T-helper 9 cell (primary cell): ENCODE data around the gene EBI3.
A peak's percentile ranks its signal among the peaks of the same experiment; 100 is the strongest.
"Not testable (repeated sequence)": the region's sequence is repeated elsewhere in the genome, so short reads cannot be mapped to it uniquely, and the experiment has no call there.

ENCODE experiments used
- DNase-seq: peaks from one replicate; pipeline ENCODE4 v3.0.0-alpha.2; 2020
- total RNA-seq, 2 donors: gene quantifications; one replicate each; lab custom pipeline; 2026; lab: John Stamatoyannopoulos, UW

The EBI3 gene
- 0 to 0.28 reads per million in 2 donors for total RNA-seq

DNA sequence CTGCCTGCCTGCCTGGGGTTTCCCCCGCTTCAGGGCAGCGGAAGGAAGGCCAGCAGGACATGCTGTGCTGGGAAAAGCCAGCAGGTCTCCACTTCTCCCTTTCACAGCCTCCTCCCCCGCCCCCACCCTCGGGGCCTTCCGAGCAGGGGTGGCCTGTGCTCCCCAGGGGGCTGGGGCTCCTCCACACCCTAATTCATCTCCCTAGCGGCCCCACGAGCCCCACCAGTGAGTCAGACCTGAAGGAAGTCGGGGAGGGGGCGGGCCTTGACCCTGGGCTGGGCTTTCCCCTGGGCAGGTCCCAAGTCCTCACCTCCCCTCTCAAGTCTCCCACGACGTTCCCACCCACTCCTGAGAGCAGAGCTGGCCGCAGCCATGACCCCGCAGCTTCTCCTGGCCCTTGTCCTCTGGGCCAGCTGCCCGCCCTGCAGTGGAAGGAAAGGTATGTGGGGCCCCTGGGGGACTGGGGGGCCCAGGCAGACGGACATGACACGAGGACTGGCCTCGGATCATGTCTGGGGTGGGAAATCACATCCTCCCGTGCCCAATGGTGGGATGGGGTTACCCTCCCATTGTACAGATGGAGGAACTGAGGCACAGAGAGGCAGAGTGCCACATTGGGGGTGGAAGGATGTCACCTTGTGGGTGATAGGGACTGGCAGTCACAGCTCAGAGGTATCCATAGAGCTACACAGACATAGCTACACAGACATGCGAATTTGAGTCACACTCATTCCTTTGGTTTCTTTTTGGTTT is at the start of gene EBI3:
Gene EBI3, plus strand, starts transcription at position 345 of the 753 bp plus-strand sequence. Its CDS starts 28 bp downstream, at position 373.
- DNase-seq = no peak

DNA sequence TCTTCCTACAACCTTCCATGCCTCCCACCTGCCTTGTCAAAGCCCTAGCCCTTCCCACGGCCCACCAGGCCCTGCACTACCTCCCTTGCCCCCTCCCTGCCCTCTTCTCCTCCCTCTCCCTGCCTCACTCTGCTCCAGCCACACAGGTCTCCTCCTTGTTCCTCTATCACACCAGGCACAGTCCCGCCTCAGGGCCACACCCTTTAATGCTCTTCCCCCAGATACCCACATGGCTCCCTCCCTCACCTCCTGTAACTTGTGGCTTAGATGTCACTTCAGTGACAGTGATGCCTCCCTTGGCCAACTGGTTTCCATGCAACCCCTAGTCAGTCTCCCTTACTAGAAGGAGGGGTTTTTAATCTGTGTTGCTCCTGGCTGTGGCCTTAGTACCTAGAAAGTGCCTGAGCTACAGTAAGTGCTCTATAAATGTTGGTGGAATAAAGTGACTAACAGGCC is 48.2 kb upstream of the EBI3 start:
- DNase-seq = no peak

DNA sequence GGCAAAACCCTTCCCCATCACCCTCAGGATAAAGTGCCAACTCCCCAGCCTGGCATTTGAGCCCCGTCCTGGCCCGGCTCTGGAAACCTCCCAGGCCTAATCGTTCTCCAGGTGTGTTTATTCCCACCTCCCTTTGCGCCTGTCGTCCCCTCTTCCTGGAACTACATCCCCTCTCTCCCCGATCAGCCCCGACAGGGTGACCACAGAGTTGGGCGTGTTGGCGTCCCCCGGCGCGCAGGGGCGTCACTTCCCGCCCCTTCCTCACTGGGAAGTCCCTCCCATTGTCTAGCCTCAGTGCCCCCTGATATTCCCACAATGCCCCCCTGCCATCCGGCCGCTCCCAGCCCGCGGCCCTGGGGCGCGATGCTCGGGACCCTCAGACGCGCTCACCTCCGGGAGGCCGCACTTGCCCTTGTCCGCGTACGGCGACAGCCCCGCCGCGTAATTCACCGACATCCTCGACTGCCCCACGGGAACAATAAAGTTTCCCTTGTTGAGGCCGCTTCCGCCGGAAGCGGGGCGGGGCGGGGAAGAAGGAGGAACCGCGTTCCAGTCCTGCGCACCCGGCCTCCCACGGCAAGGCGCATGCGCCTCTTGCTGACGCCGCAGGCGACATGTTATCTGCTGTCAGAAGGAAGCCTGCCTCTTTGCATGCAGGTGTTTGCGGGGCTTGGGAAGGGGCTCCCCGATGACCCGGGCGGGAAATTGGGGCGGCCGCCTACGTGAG is 47.1 kb upstream of the EBI3 start, which contains the start of the genes ANKRD24 and SIRT6:
Gene ANKRD24, plus strand, starts transcription at position 606 of the 727 bp plus-strand sequence. CDS start 3,737 bp downstream, outside the sequence.
Gene SIRT6, minus strand, starts transcription at position 480 of the 727 bp plus-strand sequence. Its CDS starts 24 bp downstream, at position 456.
- peak; percentile 91 for DNase-seq

DNA sequence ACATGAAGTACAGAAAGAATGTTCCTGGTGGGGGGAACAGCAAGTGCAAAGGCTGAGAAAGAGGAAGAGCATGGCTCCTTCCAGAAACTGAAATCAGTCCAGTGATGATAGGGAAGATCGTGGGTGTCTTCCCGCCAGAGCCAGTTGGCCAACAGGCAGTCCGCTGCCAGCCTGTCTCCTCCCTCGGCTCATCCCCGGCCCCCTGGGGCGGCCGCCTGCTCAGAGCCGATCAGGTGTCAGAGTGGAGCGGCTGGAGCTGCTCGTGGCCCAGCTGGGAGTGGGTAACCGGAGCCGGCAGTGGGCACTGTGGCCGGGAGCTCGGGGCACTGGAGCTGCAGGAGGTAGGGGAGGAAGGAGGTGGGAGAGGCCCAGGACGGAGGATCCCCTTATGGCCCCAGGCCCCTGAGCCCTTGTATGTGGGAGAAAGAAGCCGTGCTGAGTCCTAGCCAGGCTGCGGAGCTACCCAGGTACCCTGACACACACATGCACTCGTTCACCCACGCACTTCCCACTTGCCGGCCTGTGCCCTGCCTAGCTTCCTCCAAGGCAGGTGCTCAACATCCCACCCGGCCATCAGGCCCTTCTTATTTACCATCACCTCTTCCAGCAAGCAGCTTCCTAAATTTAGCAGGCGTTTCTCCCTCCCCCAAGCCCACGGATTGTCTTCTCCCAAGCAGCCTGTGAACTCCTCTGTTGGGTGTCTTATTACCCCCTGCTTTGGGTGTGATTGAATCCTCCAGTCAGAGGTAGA is 45.2 kb upstream of the EBI3 start:
- no peak for DNase-seq

DNA sequence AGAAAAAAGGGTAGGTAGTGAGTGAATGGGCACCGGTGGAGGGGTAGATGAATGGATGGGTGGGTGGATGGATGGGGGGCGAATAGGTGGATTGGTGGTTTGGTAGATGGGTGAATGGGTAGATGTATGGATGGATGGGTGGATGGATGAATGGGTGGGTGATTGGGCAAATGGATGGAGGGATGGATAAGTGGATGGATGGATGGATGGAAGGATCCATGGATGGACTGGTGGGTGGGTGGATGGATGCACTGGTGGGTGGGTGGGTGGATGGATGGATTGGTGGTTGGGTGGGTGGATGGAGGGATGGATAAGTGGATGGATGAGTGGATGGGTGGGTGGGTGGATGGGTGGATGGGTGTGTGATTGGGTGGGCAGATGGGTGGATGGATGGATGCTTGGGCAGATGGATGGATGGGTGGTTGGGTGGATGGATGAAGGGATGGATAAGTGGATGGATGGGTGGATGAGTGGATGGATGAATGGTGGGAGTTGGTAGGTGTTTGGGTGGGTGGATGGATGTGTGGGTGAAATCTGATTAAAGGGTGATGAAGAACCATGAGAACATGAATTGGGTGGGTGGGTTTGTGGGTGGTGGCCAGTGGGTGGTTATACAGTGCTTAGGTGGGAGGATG is 44.5 kb upstream of the EBI3 start:
- DNase-seq = no peak

DNA sequence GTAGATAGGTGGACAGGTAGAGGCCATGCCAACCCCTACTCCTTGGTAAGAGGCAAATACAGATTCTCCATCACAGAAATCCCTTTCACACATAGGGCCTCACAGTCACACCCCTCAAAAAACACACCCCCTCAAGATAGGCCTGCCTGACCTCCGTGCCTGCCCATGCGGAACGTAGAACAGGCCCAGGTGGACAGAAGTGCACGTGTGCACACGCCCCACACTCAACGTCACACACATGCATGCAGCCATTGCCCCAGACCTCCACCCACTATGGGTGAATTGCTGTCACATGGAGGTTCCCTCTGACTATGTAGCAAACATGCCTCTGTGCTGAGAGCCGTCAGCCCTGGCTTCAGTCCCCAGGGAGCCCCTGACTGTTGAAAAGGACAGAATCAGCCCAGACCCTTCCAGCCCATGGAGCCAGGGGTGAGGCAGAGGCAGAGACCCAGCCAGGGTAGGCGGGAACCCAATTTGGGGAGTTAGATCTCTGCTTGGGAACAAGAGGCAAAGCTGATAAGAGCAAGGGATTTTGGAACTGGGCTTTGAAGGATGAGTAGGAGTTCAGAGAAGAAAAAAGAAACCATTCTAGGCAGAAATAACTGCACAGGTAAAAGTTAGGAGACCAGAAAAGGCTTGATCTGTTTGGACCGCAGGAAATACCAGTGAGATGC is 43.8 kb upstream of the EBI3 start:
- no peak for DNase-seq

DNA sequence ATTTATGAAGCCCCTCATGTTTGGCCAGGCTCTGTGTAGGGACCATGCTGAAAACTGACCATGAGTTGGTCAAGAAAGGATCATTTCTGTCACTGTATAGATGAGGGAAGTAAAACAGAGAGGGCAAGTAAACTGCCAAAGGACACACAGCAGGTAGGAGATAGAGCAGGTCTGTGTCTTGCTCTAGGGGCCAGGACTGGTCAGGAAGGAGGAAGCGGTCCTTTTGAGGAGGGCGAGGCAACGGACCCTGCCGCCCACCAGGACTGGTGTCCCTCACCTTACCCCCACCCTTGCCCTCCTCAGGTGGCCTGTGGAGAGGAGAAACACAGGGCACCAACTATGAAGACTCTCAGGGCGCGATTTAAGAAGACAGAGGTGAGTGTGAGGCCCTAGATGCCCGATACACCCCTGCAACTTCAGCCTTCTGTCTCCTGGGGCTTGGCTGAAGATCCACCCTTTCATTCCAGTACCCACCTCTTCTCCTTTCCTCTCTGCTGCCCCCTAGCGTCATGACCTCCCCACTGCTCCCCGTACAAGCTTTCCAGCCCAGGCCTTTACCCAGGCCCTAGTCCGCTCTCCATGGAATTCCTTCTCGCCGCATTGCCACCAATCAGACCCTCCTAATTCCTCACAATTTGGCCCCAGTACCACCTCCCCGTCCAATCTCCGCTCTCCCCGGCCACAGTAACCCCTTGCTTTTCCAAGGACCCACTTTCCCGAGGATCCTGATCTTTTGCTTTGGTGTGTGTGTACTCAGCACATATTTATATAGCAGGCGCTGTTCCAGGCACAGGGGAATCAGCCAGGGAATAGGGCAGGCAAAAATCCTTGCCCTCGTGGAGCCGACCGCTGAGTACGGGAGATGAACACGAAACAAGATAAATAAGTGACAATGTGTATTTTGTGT is 43.0 kb upstream of the EBI3 start:
- peak; percentile 78 for DNase-seq

DNA sequence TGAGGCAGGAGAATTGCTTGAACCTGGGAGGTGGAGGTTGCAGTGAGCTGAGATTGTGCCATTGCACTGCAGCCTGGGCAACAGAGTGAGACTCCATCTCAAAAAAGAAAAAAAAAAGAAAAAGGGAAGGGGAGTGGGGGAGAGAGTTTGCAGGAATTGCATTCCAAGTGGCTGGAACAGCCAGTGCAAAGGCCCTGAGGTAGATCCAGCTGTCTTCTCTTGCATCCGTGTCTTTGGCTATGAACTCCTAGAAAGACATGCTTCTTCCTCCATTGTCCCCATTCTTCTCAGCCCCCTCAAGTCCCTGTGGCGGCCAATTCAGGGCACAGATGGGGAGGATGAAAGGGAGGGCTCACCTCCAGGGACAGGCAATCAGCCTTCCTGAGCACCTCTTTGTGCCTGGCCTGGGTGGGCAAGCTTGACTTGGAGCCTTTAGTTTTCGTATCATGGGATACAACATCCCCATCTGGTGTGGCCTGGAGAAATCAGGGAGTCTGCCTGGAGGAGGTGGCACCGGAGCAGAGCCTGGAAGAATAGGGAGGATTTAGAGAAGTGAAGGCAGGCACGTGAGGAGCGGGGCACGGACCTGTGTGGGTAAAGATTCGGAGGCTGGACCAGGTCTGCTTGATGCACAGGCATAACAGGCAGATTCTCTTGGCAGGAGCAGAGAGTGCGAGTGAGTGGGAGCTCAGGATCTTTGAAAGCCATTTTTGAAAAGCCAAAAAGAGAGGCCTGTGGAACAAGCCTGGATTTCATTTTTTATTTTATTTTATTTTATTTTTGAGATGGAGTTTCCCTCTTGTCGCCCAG is 41.8 kb upstream of the EBI3 start:
- DNase-seq = no peak

DNA sequence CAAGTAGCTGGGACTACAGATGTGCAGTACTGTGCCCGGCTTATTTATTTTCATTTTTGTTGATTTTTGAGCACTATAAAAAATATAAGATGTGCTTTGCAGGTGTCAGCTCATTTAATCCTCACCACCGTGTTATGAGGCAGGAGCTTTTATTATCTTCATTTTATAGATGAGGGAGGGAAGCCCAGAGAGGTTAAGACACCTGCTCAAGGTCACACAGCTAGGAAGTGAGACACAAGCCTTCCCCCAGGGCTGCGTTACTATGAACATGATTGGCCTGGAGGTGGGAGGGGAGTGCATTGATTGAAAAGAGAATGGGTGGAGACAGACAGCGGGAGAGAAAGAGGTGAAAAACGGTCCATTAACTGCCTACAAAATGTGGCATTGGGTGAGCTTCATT is 39.7 kb upstream of the EBI3 start:
- DNase-seq = no peak

DNA sequence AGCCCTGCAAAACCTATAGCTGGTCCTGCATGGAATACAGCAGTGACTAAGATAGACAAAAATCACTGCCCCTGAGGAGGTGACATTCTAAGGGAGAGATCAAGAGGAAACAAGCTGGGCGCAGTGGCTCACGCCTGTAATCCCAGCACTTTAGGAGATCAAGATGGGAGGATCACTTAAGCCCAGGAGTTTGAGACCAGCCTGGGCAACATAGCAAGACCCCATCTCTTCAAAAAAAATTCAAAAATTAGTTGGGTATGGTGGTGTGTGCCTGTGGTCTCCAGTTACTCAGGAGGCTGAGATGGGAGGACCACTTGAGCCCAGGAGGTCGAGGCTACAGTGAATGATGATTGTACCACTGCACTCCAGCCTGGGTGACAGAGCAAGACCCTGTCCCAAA is 36.8 kb upstream of the EBI3 start:
- not testable (repeated sequence) for DNase-seq

DNA sequence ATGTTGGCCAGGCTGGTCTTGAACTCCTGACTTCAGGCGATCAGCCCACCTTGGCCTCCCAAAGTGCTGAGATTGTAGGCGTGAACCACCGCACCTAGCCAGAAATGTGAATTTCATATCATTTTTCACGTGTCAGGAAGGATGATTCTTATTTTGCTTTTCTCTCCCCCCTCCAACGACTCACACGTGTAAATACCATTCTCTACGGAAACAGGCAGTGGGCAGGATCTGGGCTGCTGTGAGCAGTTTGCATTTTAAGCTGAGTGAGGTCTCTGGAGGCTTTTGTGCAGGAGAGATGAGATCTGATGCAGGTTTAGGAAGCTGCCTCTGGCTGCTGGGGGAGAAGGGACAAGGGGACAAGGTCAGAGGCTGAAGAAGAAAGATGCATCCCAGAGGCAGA is 35.0 kb upstream of the EBI3 start:
- DNase-seq = no peak

DNA sequence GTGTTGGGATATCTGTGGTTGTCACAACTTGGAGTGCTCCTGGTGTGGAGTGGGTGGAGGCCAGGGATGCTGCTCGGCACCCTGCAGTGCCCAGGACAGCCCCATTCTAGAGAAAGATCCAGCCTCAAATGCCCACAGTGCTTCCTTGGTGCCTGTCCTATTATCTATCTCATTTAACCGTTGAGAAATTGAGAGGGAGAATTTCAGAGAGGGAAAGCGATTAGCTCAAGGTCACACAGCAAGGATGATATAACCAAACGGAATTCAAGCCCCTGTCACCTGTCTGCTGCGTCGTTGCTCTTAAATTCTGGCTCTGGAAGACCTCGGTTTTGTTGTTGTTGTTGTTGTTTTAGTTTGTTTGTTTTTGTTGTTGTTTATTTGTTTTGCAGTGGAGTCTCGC is 33.3 kb upstream of the EBI3 start:
- DNase-seq = no peak

DNA sequence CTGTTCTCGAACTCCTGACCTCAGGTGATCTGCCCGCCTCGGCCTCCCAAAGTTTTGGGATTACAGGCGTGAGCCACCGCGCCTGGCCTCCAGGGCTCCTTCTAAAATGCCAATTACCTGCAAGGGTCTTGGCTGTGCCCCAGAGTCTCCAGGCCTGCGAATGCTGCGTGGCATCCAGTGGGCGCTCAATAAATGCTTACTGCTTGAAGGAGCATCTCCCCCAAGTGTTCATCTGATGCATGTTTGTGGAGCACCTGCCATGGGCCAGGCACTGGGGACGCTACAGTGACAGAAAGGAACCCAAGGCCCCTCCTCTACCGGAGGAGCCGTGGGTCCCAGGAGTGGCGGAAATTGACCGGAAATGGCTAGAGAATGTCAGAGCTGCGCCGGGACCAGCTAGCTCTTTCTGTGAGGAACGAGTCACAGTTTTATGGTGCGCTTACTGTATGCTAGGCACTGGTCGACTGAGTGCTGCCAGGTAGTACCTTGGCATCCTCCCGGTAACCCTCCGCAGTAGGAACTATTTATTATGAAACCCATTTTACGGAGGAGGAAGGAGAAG is 32.7 kb upstream of the EBI3 start:
- no peak for DNase-seq

DNA sequence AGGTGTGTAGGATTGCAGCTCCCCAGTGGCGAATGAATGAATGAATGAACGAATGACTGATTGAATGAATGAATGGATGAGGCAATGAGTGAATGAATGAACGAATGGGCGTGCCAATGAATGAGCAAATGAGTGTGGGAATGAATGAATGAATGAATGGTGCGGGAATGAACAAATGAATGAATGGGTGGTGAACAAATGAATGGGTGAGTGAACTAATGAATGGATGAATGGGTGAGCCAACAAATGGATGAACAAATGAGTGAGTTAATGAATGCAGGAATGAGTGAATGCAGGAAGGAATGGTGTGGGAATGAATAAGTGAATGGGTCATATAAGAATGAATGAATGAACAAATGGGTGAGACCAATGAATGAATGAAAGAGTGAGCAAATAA is 32.1 kb upstream of the EBI3 start:
- no peak for DNase-seq

DNA sequence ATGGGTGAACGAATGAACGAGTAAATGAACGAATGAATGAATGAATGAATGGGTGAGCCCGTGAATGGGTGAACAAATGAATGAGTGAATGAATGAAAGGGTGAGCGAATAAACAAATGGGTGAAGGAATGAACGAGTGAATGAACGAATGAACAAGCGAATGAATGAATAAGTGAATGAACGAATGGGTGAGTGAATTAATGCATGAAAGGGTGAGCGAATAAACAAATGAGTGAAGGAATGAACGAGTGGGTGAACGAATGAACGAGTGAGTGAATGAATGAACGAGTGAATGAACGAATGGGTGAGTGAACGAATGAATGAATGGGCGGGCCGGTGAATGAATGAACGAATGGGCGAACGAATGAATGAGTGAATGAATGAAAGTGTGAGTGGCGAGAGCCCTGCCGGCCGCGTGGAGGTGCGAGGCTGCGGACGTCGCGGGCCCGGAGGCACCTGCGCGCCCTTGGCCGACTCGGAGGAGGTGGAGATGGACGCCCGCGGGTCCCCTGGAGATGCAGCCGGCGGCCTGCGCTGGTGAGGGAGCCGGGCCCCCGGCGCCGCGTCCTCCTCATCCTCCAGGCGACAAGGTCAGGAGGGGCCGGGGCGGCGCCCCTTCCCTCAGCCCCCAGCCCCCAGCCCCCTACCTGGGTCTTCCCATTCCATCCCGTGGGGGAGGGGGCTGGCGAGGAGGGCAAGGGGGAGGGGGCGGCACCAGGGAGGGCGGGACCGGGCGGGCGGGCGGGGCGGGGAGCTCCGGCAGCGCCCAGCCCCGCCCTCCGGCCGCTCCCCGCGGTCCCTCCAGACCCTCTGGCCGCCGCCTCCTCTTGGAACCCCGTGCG is 31.5 kb upstream of the EBI3 start:
- DNase-seq = no peak

DNA sequence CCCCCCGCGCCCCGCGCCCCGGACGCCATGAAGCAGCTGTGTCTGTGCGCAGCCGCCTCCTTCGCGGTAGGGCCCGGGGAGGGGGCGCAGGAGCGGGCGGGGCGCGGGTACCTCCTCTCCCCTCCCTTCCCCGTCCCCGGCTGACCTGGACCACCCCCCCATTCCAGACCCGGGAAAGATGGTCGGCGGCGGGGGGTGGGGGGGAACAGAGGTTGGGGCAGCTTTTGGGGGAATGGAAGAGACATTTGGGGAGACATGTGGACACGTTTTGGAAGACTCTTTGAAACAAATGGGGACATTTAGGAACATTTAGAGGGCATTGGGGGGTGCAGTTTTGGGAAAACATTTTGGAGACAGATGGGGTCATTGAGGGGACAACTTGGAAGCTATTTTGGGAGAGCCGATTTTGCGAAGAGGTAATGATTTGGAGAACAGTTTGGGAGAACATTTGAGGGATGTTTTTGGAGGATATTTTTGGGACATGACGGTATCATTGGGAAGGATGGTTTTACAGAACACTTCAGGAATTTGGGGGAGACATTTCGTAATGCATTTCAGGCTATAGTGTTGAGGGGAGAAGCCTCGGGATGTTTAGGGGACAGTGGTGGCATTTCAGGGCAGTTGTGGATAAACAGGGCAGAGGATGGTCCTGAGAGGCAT is 30.7 kb upstream of the EBI3 start:
- DNase-seq = no peak

DNA sequence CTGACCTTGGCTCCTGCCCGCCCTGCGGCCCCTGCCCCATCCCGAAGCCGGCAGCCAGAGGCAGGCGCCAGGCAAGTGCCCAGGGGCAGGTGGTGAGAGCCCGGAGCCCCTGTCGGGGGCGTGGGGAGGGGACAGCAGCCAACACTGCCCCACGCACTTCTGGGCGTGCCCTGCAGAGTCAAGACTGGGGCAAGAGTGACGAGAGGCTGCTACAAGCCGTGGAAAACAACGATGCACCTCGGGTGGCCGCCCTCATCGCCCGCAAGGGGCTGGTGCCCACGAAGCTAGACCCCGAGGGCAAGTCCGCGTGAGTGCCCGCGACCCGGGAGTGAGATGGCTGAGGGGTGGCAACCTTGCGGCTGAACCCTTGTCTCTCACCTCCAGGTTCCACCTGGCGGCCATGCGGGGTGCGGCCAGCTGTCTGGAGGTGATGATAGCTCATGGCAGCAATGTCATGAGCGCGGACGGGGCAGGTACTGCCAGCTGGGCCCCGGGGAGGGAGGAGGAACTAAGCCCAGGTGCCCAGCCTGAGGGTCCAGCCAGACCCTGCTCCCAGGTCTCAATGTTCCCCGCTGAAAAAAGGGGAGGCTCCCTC is 29.5 kb upstream of the EBI3 start:
- DNase-seq = no peak
